ENCODE results near the gene DOC2A.

Gene DOC2A

GRCh38 chr16:30052671-30053372 lies 42.0 kb upstream of the DOC2A start (continued):
- TF ChIP-seq ZFP37 (tag by site-specific recombination; IDR thresholded peaks at IDR 0.05) = peak; percentile 83
- TF ChIP-seq ZNF18 (tag by site-specific recombination; IDR thresholded peaks at IDR 0.05) = peak; percentile 54; the same call in 1 of the 2 replicates
- TF ChIP-seq ZBTB8A (tag by site-specific recombination; IDR thresholded peaks at IDR 0.05) = peak; percentile 95
- no peak for TF ChIP-seq KLF10 (tag by site-specific recombination; IDR thresholded peaks at IDR 0.05)
- peak; percentile 90 for TF ChIP-seq SP3 (tag by site-specific recombination; IDR thresholded peaks at IDR 0.05)
- TF ChIP-seq ZNF449 (tag by site-specific recombination; IDR thresholded peaks at IDR 0.05) = peak; percentile 47; the same call in 1 of the 2 replicates
- TF ChIP-seq ZNF777 (tag by site-specific recombination; IDR thresholded peaks at IDR 0.05; ENCODE audit: borderline replicate concordance) = peak; percentile 54; the same call in 1 of the 2 replicates
- peak; percentile 100 for TF ChIP-seq ZNF202 (tag by site-specific recombination; IDR thresholded peaks at IDR 0.05; ENCODE audit: borderline replicate concordance)
- TF ChIP-seq PRDM2 (tag by site-specific recombination; IDR thresholded peaks at IDR 0.05; ENCODE audit: borderline replicate concordance) = no peak

- no peak overlapping the region for H3K4me3 ChIP-seq (ENCODE audit: low read depth, low read length)
Measured at GRCh38 chr16:30051518-30051917, 40.7 kb upstream of the DOC2A start.

More at GRCh38 chr16:30051518-30051917, 40.7 kb upstream of the DOC2A start:
- TF ChIP-seq ZNF600 (tag by site-specific recombination; IDR thresholded peaks at IDR 0.05) (peak; percentile 88), FEZF1 (tag by site-specific recombination; IDR thresholded peaks at IDR 0.05) (no peak), ZNF335 (tag by site-specific recombination; conservative IDR thresholded peaks at IDR 0.05) (peak; percentile 45; the same call in 1 of the 2 replicates), ZNF513 (tag by site-specific recombination; IDR thresholded peaks at IDR 0.05) (no peak), ZNF362 (tag by site-specific recombination; IDR thresholded peaks at IDR 0.05) (0 out of 2 replicates have a peak, but pooled peaks have one; percentile 38), YY2 (tag by site-specific recombination; IDR thresholded peaks at IDR 0.05) (no peak), ZBTB7A (tag by site-specific recombination; IDR thresholded peaks at IDR 0.05; ENCODE audit: low read depth) (no peak), ZNF366 (tag by site-specific recombination; conservative IDR thresholded peaks at IDR 0.05) (peak; percentile 83), ZBTB17 (tag by site-specific recombination; IDR thresholded peaks at IDR 0.05) (peak; percentile 75)
- H3K9me3 ChIP-seq (ENCODE audit: control insufficient read depth, insufficient read depth, low read depth, low read length) = no peaks in the 10 kb centered on the region
- ChIA-PET POLR2A (interaction anchor here (0.6 to 6.5 kb wide), 6 partner anchors 15 to 614 kb away, joined by 4 to 66 read pairs (median 4); partner anchors contain the start of genes ALDOA and TAOK2), CTCF (interaction anchor here (1.2 to 1.7 kb wide), 4 partner anchors 9 to 40 kb away, joined by 3 to 16 read pairs (median 6); partner anchors contain the start of genes TBX6 and TLCD3B)
- no peak overlapping the region for H3K27ac ChIP-seq (ENCODE audit: extremely low read depth, low read depth, low read length)
- H3K4me1 ChIP-seq (ENCODE audit: control insufficient read depth, insufficient read depth, low read length) = peaks cover 3% of the 10 kb centered on the region; the same call in 1 of the 2 replicates
- peaks cover 0 to 3% of the 10 kb centered on the region in 2 experiments; a peak in 2 of 3 replicates for H3K36me3 ChIP-seq (ENCODE audit: control insufficient read depth in 2 of 2, insufficient read depth in 1 of 2, low read length in 2 of 2)
